GM19351 (cell line): Measurements from ENCODE around the gene ITIH4.
A peak's percentile ranks its signal among the peaks of the same experiment; 100 is the strongest.

ENCODE experiments used
- ATAC-seq: cut with Tn5 transposase; IDR thresholded peaks from one replicate; pipeline ENCODE4 v1.9.1; 2021; ENCODE audit warnings: mild to moderate bottlenecking, moderate library complexity; ENCODE audit not compliant: unreplicated experiment

Gene ITIH4

GRCh38 chr3:52773361-52774065 is 57.0 kb downstream of the ITIH4 start:
- no peak for ATAC-seq

GRCh38 chr3:52771702-52772101 is 58.8 kb downstream of the ITIH4 start:
- ATAC-seq = no peak

- ATAC-seq = peak; percentile 16
Measured at GRCh38 chr3:52771334-52771681, 59.2 kb downstream of the ITIH4 start.

GRCh38 chr3:52770496-52771333 is 59.8 kb downstream of the ITIH4 start, which contains the start of gene NEK4:
TSS of gene NEK4 (minus strand) at chr3:52770940. CDS start at chr3:52770746, 194 bp downstream.
- ATAC-seq = peak; percentile 95

GRCh38 chr3:52769786-52770455 is 60.6 kb downstream of the ITIH4 start:
- no peak for ATAC-seq

- ATAC-seq = no peak
Measured at GRCh38 chr3:52763466-52763865, 67.0 kb downstream of the ITIH4 start.
